HEK293T (cell line): Measurements from ENCODE around the gene ATXN2.
"Not testable (repeated sequence)": the region's sequence is repeated elsewhere in the genome, so short reads cannot be mapped to it uniquely, and the experiment has no call there.

Source experiments
- CTCF ChIA-PET: fragments of 350-600 bp; formaldehyde crosslinking; extraction: SDS; loops from one replicate; lab custom pipeline; 2021; ENCODE audit warnings: antibody characterized with exemption, inconsistent platforms; lab: Yijun Ruan, JAX
- POLR2A ChIA-PET: fragments of 350-600 bp; formaldehyde crosslinking; extraction: SDS; loops from one replicate; lab custom pipeline; 2020; ENCODE audit warnings: antibody characterized with exemption, inconsistent platforms; lab: Yijun Ruan, JAX
- DNase-seq: peaks from one replicate; pipeline ENCODE4 v3.0.0; 2012; ENCODE audit warnings: mixed read lengths; ENCODE audit errors: extremely low spot score
- ARNT ChIP-seq: fragments of 450-650 bp; IDR thresholded peaks from 2 replicates; pipeline ENCODE4 v1.6.1; 2017; ENCODE audit warnings: mild to moderate bottlenecking
- BHLHE40 ChIP-seq: fragments of 450-650 bp; IDR thresholded peaks from 2 replicates; pipeline ENCODE4 v1.6.1; 2016; ENCODE audit warnings: mild to moderate bottlenecking, moderate library complexity, borderline replicate concordance
- CTBP1 ChIP-seq: fragments of 450-650 bp; IDR thresholded peaks from 2 replicates; pipeline ENCODE4 v1.6.1; 2016; ENCODE audit warnings: borderline replicate concordance
- ELF4 ChIP-seq: fragments of 450-650 bp; IDR thresholded peaks from 2 replicates; pipeline ENCODE4 v1.6.1; 2017; ENCODE audit warnings: antibody characterized with exemption
- FOXA1 ChIP-seq: fragments of 450-650 bp; IDR thresholded peaks from 2 replicates; pipeline ENCODE4 v1.6.1; 2016; ENCODE audit warnings: mild to moderate bottlenecking
- FOXK2 ChIP-seq: fragments of 450-650 bp; IDR thresholded peaks from 2 replicates; pipeline ENCODE4 v1.6.1; 2016; ENCODE audit warnings: mild to moderate bottlenecking
- FOXM1 ChIP-seq: fragments of 450-650 bp; IDR thresholded peaks from 2 replicates; pipeline ENCODE4 v1.6.1; 2017; ENCODE audit warnings: mild to moderate bottlenecking, borderline replicate concordance
- HDGF ChIP-seq: fragments of 450-650 bp; IDR thresholded peaks from 2 replicates; pipeline ENCODE4 v1.6.1; 2017; ENCODE audit warnings: antibody characterized with exemption, borderline replicate concordance
- L3MBTL2 ChIP-seq: fragments of 450-650 bp; conservative IDR thresholded peaks from 2 replicates; pipeline ENCODE4 v1.6.1; 2016; ENCODE audit warnings: mild to moderate bottlenecking
- LEF1 ChIP-seq: fragments of 450-650 bp; IDR thresholded peaks from 2 replicates; pipeline ENCODE4 v1.6.1; 2017; ENCODE audit warnings: mild to moderate bottlenecking, borderline replicate concordance
- NFRKB ChIP-seq: fragments of 450-650 bp; IDR thresholded peaks from 2 replicates; pipeline ENCODE4 v1.6.1; 2016; ENCODE audit warnings: mild to moderate bottlenecking, moderate library complexity
- PKNOX1 ChIP-seq: fragments of 450-650 bp; IDR thresholded peaks from 2 replicates; pipeline ENCODE4 v1.6.1; 2016
- SP1 ChIP-seq: fragments of 450-650 bp; IDR thresholded peaks from 2 replicates; pipeline ENCODE4 v1.6.1; 2017
- SUZ12 ChIP-seq: fragments of 450-650 bp; IDR thresholded peaks from 2 replicates; pipeline ENCODE4 v1.6.1; 2016; ENCODE audit warnings: mild to moderate bottlenecking
- TARDBP ChIP-seq: fragments of 450-650 bp; IDR thresholded peaks from 2 replicates; pipeline ENCODE4 v1.6.1; 2016
- ZNF384 ChIP-seq: fragments of 450-650 bp; IDR thresholded peaks from 2 replicates; pipeline ENCODE4 v1.6.1; 2016

ATXN2 gene

DNA sequence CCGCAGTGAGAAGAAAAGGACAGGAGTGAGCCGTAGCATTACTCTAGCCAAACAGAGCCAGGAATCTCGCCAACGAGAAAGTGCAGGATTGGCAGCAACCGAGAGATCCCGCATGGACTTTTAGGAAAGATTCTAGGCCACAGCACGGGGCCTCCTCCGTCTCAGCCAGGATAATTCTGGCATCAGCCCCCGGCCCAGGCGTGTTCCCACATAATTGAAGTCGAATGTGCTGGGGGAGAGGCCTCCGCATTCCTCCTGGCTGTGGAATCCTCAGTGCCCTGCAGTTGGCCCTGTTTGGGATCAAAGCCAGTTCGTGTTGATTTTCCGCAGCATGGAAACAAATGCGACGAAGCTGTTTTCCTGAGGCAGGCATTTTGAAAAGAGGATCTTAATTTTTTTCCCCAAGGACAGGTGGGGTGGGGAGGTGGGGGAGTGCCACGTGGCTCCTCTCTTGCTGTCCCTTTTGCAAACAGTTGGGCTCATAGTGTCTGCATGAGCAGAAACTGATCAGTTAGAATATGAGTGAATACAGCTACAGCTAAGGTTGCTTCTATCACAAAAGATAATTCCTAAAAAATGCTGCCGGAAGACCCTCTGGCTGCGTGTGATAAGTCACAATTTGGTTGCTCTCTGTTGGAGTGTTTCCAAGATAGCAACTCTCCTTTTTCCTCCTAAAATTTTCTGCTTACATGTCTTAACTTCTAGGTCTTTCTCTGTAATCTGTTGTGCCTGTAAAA lies 37.3 kb upstream of the ATXN2 start:
- POLR2A ChIA-PET, result interaction anchor here (0.7 kb wide), 1 partner anchor 275 kb away, joined by 3 read pairs; no protein-coding TSS in a partner anchor
- CTCF ChIA-PET, result interaction anchor here (0.7 kb wide), 1 partner anchor 12 kb away, joined by 3 read pairs; no protein-coding TSS in a partner anchor
- no peak for TF ChIP-seq BHLHE40
- TF ChIP-seq L3MBTL2, result peak; percentile 25; the same call in 1 of the 2 replicates
- DNase-seq, result no peak

GRCh38 chr12:111635524-111635923 lies 36.4 kb upstream of the ATXN2 start:
- DNase-seq, result no peak
- POLR2A ChIA-PET, result interaction anchor here (1.2 kb wide), 1 partner anchor 8 kb away, joined by 4 read pairs; no protein-coding TSS in a partner anchor
- TF ChIP-seq SUZ12 (no peak), FOXA1 (no peak), ARNT (no peak), NFRKB (no peak), HDGF (no peak), L3MBTL2 (no peak), BHLHE40 (no peak), FOXM1 (no peak), PKNOX1 (no peak), ELF4 (no peak), FOXK2 (no peak), LEF1 (no peak), CTBP1 (no peak), ZNF384 (no peak), TARDBP (no peak)
- CTCF ChIA-PET, result interaction anchor here (0.7 kb wide), 1 partner anchor 13 kb away, joined by 3 read pairs; no protein-coding TSS in a partner anchor

DNA sequence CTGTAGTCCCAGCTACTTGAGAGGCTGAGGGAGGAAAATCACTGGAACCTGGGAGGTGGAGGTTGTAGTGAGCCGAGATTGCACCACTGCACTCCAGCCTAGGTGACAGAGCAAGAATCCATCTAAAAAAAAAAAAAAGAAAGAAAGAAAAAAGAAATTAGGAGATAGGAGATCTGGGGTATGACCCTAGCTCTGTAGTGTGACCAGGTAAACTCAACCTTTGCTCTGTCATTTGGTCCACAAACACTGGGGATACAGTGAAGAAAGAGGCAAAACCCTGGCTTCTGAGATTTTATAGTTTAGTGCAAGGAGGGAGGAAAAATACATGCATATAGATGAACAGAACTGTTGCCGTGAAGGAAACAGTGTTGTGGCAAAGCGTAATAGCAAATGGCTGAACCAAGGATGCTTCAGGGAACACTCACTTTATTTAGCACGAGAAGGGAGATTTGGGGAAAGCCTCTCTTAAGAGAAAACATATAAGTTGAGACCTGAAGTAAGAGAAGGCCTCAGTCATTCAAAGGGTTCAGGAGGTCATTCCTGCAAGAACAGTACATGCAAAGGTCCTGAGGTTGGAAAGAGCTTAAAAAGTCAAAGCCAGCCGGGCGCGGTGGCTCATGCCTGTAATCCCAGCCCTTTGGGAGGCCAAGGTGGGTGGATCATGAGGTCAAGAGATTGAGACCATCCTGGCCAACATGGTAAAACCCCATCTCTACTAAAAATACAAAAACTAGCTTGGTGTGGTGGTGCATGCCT lies 29.6 kb upstream of the ATXN2 start:
- no peak for TF ChIP-seq BHLHE40
- no peak for TF ChIP-seq ELF4
- TF ChIP-seq FOXM1, result no peak
- TF ChIP-seq ZNF384, result no peak
- no peak for TF ChIP-seq FOXA1
- TF ChIP-seq FOXK2, result no peak
- no peak for TF ChIP-seq PKNOX1
- no peak for TF ChIP-seq LEF1
- no peak for TF ChIP-seq CTBP1
- no peak for TF ChIP-seq ARNT
- TF ChIP-seq SP1, result no peak
- no peak for TF ChIP-seq TARDBP
- TF ChIP-seq L3MBTL2, result no peak
- ChIA-PET CTCF (no interaction called here), POLR2A (no interaction called here)
- DNase-seq, result no peak

- ChIA-PET POLR2A (no interaction called here), CTCF (interaction anchor here (0.5 kb wide), 1 partner anchor 1699 kb away, joined by 3 read pairs; no protein-coding TSS in a partner anchor)
- TF ChIP-seq FOXM1, result no peak
- no peak for DNase-seq
These were observed 27.1 kb upstream of the ATXN2 start for GRCh38 chr12:111626230-111626629.

DNA sequence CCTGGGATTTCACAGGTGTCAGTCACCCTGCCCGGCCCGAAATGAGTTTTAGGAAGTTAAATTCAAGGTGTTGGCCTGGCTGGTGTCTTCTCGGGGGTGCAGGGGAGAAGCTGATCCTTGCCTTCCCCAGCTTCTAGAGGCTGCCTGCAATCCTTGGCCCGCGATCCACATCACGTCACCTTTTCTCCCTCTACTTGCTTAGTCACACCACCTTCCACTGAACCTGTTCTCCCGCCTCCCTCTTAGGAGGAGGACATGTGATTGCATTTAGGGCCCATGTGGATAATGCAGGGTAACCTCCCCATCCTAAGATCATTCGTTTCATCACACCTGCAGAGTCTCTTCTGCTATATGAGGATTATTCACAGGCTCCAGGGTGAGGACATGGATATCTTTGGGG lies 25.4 kb upstream of the ATXN2 start:
- CTCF ChIA-PET, result no interaction called here
- no peak for DNase-seq
- no peak for TF ChIP-seq L3MBTL2
- no peak for TF ChIP-seq SUZ12
- TF ChIP-seq FOXM1, result no peak
- no peak for TF ChIP-seq BHLHE40
- TF ChIP-seq TARDBP, result no peak
- no peak for TF ChIP-seq ELF4
- no peak for TF ChIP-seq SP1
- TF ChIP-seq CTBP1, result no peak
- no peak for TF ChIP-seq PKNOX1
- no peak for TF ChIP-seq ZNF384
- no peak for TF ChIP-seq ARNT
- TF ChIP-seq LEF1, result no peak
- TF ChIP-seq HDGF, result no peak
- no peak for TF ChIP-seq NFRKB
- POLR2A ChIA-PET, result no interaction called here

DNA sequence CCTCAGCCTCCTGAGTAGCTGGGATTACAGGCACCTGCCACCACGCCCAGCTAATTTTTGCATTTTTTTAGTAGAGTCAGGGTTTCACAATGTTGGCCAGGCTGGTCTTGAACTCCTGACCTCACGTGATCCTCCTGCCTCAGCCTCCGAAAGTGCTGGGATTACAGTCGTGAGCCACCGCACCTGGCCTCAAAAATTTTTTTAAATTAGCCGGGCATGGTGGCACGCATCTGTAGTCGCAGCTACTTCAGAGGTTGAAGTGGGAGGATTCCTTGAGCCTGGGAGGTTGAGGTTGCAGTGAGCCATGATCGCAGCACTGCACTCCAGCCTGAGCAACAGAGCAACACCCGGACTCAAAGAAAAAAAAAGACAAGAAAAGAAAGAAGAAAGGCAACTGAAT lies 18.7 kb upstream of the ATXN2 start:
- POLR2A ChIA-PET, CTCF ChIA-PET, DNase-seq: not testable (repeated sequence)
